Activated naive CD4-positive, alpha-beta T cell treated with anti-CD3 and anti-CD28 coated beads, Interleukin-2, amount 50 U/mL, for 16 hours (primary cell): ENCODE measurements around the gene MRPL2.
"Not testable (repeated sequence)": the region's sequence is repeated elsewhere in the genome, so short reads cannot be mapped to it uniquely, and the experiment has no call there.

ENCODE experiments used
- DNase-seq: peaks from one replicate; pipeline ENCODE4 v3.0.0-alpha.2; 2020

MRPL2 gene

DNA sequence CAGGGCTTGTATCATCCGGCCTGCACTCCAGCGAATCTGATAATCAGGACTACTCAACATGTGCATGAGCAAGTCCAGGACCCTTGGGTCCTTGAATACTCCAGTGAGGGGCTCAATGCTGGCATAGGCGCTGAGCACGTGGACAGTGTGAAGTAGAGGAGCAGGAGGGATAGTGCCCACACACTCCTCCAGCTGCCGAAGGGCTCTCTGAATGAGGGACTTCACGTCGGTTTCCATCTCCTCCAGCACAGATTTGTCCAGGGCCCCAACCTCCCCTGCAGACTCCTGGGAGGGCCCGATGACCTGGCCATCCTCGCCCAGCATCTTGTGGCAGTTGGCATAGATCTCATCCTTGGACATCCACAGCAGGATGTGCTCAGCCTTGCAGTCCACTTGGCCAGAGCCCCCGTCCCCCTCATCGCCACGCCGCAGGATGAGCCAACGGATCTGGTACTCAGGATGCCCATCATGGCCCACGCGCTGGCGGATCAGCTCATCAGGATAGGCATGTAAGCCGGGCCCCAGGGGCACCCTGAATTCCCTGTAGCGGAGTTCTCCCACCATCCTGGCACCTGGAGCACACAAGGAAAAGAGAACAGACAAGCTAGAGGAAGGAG is 6.9 kb downstream of the MRPL2 start:
- DNase-seq, result no peak

DNA sequence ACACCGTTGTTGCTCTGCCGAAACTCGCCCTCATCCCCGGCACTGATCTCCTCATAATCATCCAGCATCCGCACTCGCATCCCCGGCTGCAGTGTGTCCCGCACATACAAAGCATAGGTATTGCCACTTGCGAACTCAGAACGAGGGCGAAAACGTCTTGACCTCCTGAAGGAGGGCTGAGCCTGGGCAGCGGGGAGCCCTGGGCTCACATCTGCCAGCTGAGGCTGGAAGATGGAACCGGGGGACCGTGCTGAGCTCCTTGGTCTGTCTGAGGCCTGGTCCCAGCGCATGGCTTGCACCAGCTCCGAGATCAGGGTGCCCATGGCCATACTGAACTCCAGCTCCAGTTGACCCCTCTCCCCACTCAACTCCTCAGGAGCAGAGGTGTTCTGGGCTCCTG is 8.3 kb downstream of the MRPL2 start:
- DNase-seq, result no peak

DNA sequence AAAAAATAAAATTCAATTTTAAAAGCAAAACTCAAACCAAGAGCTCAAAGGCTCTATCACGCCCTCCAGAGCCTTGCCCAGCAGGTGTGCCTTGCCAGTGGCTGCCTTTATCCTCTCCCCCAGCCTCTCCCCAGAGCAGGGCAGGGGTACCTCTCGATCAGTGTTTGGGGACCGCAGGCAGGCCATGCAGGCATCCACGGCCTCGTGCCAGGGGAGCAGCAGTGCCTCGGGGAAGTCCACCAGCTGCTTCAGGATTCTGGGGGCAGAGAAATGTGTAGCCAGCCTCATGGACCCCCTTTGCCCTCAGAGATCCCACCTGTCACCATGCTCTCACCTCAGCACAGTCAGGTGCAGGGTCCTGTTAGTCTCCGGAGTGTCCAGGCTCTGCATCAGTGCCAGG is 11.2 kb downstream of the MRPL2 start:
- DNase-seq, result no peak

DNA sequence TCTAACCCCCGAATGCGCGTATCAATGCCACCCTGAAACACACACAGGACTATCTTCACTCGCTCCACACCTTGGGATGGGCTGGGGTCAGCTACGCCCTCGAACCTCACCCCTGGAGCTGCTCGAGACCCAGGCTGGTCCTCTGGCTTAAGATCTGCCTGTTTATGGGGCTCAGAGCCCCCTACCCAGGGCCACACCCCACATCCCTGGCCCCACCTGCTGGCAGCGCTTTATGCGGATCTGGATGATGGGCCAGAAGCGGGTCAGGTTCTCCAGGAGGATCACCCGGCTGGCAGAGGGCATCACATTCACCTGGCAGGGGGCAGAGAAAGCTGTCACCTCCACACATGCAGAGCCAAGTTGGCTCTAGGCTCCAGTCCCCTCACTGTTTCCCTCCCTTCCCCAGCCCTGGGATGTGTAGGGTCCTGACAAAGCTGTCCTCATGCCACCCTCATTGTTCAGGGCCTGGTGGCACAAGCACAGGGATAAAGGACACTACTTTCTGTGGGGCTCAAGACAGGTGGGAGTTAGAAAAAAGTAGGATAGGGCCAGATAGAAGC is 13.8 kb downstream of the MRPL2 start:
- DNase-seq, result no peak

- DNase-seq, result no peak
Measured at GRCh38 chr6:43043310-43043709, 15.9 kb downstream of the MRPL2 start.

DNA sequence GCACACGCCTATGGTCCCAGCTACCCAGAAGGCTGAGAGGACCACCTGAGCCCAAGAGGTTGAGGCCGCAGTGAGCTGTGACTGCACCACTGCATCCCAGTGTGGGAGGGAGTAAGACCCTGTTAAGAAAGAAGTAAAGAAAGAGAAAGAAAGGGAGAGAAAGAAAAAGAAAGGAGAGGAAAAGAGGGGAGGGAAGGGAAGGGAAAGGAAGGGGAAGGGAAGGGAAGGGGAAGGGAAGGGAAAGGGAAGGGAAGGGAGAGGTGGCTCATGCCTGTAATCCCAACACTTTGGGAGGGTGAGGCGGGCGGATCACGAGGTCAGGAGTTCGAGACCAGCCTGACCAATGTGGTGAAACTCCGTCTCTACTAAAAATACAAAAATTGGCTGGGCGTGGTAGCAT is 17.8 kb downstream of the MRPL2 start:
- not testable (repeated sequence) for DNase-seq

DNA sequence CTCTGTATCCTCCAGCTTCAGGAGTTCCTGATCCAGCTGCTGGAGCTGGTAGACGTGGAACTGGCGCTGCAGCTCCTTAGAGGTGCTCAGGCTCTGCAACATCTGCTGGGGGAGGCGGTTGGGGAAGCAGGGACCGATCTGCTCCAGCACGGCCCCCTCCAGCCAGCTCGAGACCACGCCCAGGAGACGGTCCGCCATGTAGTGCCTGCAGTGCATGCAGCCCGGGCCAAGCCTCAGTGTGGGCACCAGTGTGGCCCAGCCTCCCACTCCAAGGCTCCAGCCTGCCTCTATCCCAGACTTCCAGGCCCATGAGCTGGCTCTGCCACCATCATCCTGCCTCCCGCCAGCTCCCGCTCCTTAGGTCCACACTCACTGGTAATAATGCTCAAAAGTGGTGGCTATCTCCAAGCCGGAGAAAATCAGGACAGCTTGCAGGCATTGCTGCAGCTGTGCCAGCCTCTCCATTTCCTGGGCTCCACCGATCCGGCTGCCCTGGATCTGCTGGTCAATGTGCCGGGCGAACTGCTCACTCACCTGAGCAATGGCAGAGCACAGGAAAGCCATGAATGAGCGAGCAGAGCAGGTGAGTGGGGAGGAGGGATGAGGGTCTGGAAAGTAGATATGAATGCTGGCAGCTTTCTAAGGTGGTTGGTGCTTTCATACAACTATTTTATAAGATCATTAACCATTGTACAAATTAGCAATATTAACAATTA is 18.5 kb downstream of the MRPL2 start:
- no peak for DNase-seq

DNA sequence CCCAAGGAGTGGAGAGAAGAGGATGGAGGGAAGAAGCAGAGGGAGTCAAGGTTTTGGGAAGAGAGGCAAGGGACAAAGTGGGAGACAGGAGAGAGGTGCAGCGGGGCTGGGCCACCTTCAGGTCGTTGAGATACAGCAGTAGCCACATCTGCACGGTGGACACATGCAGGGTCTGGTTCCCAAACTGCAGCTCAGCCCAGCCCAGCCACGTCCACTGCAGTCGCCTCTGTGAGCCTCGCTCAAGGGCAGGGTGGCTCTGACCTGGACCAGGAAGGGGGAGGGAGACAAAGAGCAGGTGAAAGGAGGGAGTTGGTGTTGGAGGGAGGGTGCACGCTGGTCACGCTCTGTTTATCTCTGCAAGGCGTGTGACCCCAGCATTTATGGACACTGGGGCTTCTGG is 20.5 kb downstream of the MRPL2 start:
- DNase-seq, result no peak

DNA sequence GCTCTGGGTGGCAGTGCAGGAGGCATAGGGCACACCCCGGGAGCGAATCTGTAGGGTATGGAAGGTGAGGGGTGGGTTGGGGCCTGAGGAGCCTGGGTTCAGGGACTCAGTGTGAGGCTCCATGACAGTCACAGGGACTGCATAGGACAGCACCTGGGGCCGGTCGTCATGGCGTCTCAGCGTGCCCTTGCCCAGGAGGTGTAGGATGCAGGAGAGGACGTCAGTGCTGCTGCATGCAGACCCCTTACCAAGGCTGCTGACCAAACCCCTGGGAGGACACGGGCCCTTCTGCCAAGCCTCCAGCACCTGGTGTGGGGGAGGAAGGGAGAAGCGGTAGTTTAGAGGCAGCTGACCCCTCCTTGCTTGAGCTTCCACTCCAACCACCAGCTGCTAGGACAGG is 21.5 kb downstream of the MRPL2 start:
- DNase-seq, result no peak

- DNase-seq, result no peak
Measured at GRCh38 chr6:43037197-43037596, 22.0 kb downstream of the MRPL2 start.

DNA sequence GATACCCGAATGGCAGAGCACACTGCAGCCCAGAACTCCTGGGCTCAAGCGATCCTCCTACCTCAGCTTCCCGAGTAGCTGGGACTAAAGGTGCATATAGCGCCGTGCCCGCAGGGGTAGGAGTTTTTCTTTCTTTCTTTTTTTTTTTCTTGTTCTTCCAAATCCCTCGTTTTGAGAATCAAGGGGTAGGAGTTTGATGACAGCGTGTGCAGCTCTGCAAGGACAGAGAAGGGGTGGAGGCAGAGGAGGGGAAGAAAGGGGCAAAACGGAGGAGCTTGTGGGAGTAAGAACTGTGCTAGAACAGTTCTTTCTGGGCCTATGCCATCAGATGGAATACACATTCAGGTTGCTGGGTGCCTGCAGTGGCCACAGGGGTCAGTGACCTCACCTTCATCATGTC is 22.5 kb downstream of the MRPL2 start:
- DNase-seq, result no peak

GRCh38 chr6:43035495-43036194 is 23.6 kb downstream of the MRPL2 start:
- no peak for DNase-seq

GRCh38 chr6:43034190-43034525 is 25.1 kb downstream of the MRPL2 start:
- DNase-seq, result no peak

DNA sequence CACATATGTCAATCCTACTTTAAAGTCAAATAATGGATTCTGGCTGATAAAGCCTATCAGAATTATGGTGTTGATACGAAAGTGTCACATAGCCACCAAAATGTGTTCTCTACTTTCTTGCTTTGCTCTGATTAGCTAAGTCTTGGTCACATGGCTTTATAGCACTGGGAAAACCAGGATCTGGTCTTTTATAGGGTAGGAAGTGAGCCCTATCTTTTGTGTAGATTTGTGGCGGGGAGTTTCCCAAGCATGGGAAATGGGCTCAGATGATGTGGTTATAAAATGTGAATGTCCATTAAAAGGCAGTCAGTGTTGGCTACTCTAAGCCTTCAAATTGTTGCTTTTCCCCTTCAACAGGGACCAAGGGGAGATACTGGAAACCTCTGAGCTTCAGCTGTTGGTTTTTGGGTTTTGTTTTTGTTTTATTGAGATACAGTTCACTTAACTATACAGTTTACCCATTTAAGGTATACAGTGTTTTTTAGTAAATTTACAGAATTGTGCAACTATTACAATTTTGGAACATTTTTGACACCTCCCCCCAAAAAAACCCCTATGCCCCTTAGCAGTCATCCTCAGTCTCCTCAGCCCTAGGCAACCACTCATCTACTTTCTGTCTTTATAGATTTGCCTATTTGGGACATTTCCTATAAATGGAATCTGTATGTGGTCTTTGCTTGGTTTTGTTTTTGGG is 25.6 kb downstream of the MRPL2 start:
- no peak for DNase-seq

DNA sequence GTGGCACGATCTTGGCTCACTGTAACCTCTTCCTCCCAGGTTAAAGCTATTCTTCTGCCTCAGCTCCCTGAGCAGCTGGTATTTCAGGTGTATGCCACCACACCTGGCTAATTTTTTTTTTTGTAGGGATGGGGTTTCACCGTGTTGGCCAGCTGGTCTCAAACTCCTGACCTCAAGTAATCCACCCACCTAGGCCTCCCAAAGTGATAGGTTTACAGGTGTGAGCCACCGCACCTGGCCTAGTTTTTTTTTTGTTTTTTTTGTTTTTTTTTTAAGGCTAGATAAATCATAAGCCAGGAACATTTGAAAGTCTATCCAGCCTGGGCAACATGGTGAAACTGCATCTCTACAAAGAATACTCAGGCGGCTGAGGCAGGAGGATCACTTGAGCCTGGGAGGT is 26.9 kb downstream of the MRPL2 start:
- DNase-seq, result no peak

- DNase-seq, result no peak
Measured at GRCh38 chr6:43029120-43029519, 30.1 kb downstream of the MRPL2 start.

DNA sequence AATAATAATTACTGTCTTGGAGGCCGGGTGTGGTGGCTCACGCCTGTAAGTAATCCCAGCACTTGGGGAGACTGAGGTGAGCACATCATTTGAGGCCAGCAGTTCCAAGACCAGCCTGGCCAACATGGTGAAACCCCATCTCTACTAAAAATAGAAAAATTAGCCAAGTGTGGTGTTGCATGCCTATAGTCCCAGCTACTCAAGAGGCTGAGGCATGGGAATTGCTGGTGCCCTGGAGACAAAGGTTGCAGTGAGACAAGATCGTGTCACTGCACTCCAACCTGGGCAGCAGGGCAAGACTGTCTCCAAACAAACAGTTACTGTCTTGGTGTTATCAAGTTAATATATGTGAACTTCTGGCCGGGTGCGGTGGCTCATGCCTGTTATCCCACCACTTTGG is 32.9 kb downstream of the MRPL2 start:
- no peak for DNase-seq

GRCh38 chr6:43024436-43024835 is 34.8 kb downstream of the MRPL2 start:
- no peak for DNase-seq

- peak; percentile 80 for DNase-seq
Measured at GRCh38 chr6:43021270-43022047, 37.8 kb downstream of the MRPL2 start, which contains the start of gene RRP36. RRP36 (plus strand) TSS chr6:43021623; CDS start chr6:43021655, 32 bp downstream.

DNA sequence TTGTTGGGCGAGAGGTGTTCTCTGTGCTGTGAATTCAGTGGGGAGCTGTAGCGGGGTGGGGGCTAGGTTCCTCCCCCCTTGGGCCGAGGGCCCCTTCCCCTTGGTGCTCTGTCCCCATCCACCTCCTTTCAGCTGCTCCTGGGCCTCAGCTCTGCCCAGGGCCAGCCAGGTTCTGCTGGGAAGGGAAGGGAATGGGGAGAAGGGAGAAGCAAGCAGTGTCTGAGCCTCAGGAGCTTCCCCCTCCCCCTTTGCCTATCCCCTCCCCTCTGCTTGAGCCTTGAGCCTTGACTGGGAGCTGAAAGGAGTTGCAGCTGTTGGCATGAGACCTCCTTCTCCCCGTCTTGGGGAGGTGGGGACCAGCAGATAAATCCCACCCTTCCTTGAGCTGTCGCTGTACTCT is 38.4 kb downstream of the MRPL2 start:
- no peak for DNase-seq

DNA sequence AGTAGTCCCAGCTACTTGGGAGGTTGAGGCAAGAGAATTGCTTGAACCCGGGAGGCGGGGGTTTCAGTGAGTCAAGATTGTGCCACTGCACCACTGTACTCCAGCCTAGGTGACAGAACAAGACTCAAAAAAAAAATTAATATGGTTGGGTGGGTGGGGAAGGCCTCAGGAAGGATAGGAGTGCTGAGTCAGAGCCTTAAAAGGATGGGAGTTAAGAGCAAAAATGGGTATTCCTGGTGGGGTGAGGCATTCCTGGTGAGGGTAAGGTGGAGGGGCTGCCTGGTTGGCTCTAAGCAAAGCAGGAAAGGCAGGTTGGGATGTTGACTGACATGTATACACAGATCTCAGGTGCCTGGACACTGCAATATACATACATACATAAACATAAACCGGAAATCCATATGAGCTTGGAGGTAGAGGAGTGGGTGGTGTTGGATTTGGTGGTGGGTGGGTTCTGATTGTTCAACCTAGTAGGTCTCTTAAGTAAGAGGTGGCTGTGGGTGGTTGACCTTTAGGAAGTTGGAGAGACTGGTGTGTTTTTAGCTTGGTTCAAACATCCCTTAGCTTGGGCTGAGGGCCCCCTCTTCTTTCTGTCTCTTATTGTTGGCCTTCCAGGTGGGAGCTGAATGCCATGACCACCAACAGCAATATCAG is 39.1 kb downstream of the MRPL2 start:
- no peak for DNase-seq

- no peak for DNase-seq
Measured at GRCh38 chr6:43019152-43019551, 40.1 kb downstream of the MRPL2 start.
